ENCODE results near the gene C17orf114.

The C17orf114 gene

DNA sequence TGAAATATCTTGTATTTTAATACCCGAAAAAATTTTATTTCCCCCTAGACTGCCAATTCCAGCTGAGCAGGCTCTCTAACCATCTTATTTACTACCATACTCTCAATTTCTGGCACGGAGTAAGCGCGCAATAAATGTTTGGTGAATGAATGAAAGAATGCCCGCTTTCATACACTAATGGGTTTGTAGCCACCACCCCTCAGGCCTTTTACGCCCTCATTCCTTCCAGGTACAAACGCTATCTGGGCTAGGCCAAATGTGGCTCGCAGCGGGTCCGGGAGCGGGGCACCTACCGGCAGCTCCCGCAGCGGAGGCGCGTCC, 4.3 kb upstream of the C17orf114 start:
- TF ChIP-seq, protein P1, sequence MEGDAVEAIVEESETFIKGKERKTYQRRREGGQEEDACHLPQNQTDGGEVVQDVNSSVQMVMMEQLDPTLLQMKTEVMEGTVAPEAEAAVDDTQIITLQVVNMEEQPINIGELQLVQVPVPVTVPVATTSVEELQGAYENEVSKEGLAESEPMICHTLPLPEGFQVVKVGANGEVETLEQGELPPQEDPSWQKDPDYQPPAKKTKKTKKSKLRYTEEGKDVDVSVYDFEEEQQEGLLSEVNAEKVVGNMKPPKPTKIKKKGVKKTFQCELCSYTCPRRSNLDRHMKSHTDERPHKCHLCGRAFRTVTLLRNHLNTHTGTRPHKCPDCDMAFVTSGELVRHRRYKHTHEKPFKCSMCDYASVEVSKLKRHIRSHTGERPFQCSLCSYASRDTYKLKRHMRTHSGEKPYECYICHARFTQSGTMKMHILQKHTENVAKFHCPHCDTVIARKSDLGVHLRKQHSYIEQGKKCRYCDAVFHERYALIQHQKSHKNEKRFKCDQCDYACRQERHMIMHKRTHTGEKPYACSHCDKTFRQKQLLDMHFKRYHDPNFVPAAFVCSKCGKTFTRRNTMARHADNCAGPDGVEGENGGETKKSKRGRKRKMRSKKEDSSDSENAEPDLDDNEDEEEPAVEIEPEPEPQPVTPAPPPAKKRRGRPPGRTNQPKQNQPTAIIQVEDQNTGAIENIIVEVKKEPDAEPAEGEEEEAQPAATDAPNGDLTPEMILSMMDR (IDR thresholded peaks at IDR 0.05; ENCODE audit: borderline replicate concordance) = no peak
- intact Hi-C loops (cut with micrococcal nuclease) = no loop called here
- H3K27me3 ChIP-seq (ENCODE audit: low read depth) = no peaks in the 10 kb centered on the region
- H3K4me3 ChIP-seq = peak overlapping the region; percentile 88
- H3K4me1 ChIP-seq = peaks cover 41% of the 10 kb centered on the region
- peak overlapping the region; percentile 88 for H3K27ac ChIP-seq (replicated peaks)
- peaks cover 8% of the 10 kb centered on the region for H3K36me3 ChIP-seq
- no peaks in the 10 kb centered on the region for H3K9me3 ChIP-seq (replicated peaks)
- DNase-seq = no peak

DNA sequence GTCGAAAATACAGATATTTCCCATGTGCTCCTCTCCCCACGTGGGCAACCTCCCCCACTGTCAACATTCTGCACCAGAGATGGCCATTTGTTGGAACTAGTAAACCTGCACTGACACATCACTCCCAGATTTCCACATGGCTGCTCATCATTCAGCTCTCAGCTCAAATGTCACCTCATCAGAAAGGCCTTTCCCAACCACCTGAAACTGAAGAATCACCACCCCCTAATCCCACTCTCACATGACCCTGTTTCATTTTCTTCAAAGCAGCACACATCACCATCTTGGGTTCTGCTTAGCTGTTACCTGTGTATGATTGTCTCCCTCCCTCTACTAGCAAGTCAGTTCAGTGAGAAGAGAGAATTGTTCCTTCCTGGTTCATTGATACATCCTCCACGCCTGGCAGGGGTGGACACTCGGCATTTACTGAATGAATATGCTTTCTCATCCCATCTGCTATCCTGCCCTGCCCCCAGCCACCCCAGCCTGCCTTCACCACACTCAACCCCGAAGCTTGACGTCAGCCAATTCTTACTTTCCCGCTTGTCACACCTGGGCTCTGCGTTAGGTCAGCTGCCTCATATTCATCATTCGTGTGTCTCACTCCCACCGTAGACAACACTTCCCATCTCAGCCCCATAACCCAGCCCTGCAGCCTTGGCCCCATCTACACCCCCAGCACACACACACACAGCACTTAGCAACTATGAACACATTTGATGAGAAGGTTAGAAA, 1.5 kb downstream of the C17orf114 start:
- no peak for DNase-seq

DNA sequence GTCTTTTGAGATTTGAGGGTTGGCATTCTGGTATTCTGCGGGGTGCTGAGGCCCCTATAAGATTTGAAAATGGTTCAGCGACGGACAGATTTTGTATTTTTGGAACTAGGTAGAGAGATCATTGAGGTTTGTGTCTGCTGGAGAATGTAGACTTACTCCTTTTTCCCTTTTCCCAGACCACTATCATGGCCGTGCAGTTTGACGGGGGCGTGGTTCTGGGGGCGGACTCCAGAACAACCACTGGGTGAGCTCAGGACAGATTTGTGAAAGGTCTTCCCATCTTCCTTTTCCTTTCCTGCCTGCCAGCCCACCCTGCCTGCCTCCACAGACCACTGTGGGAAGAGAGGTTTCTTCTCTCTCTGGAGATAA, 5.6 kb downstream of the C17orf114 start:
- H3K27ac ChIP-seq (replicated peaks) = peak overlapping the region; percentile 83
- intact Hi-C loops (cut with micrococcal nuclease) = no loop called here
- DNase-seq = no peak
- peak overlapping the region; percentile 76 for H3K4me3 ChIP-seq
- peaks cover 23% of the 10 kb centered on the region for H3K36me3 ChIP-seq
- no peaks in the 10 kb centered on the region for H3K27me3 ChIP-seq (ENCODE audit: low read depth)
- H3K9me3 ChIP-seq (replicated peaks) = no peaks in the 10 kb centered on the region
- peaks cover 16% of the 10 kb centered on the region for H3K4me1 ChIP-seq
- TF ChIP-seq, protein P1 (IDR thresholded peaks at IDR 0.05; ENCODE audit: borderline replicate concordance) = no peak

More for the DNA sequence above, 1.5 kb downstream of the C17orf114 start:
- H3K36me3 ChIP-seq = peaks cover 23% of the 10 kb centered on the region
- no peaks in the 10 kb centered on the region for H3K9me3 ChIP-seq (replicated peaks)
- intact Hi-C loops (cut with micrococcal nuclease) = no loop called here
- peaks cover 16% of the 10 kb centered on the region for H3K4me1 ChIP-seq
- no peak overlapping the region for H3K27ac ChIP-seq (replicated peaks)
- TF ChIP-seq, protein P1 (IDR thresholded peaks at IDR 0.05; ENCODE audit: borderline replicate concordance) = no peak
- no peak overlapping the region for H3K4me3 ChIP-seq
- H3K27me3 ChIP-seq (ENCODE audit: low read depth) = no peaks in the 10 kb centered on the region

DNA sequence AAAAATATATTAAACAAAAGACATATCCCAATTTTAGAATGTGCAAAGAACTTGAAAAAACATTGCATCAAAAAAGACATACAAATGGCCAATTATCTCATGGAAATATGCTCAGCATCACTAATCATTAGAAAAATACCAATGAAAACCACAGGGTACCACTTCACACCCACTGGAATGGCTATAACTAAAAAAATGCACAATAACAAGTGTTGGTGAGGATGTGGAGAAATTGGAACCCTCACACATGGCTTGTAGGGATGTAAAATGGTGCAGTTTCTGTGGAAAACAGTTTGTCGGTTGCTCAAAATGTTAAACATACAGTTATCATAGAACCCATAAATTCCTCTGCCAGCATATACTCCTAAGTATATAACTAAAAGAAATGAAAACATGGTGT, 7.0 kb downstream of the C17orf114 start:
- TF ChIP-seq, protein P1 (IDR thresholded peaks at IDR 0.05; ENCODE audit: borderline replicate concordance) = no peak
- DNase-seq = no peak
- intact Hi-C loops (cut with micrococcal nuclease) = no loop called here
- H3K4me3 ChIP-seq = peak overlapping the region; percentile 76
- H3K9me3 ChIP-seq (replicated peaks) = no peaks in the 10 kb centered on the region
- H3K36me3 ChIP-seq = peaks cover 23% of the 10 kb centered on the region
- H3K4me1 ChIP-seq = peaks cover 23% of the 10 kb centered on the region
- H3K27ac ChIP-seq (replicated peaks) = peak overlapping the region; percentile 83
- no peaks in the 10 kb centered on the region for H3K27me3 ChIP-seq (ENCODE audit: low read depth)

DNA sequence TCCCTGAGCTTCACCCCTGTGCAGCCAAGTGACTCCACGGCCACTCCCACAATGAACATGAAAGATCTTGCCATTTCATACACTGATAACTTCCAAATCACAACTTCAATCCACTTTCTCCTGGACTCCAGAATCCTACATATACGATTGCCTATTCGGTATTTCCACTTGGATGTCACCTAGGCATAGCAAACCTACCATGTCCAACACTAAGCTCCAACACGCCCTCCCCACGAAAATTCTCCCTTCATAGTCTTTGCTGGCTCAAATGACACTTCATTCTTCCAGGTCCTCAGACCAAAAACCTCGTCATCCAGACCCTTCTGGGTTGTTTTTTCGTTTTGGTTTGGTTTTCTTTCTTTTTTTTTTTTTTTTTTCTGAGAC, 11.4 kb downstream of the C17orf114 start:
- intact Hi-C loops (cut with micrococcal nuclease) = no loop called here
- Histone ChIP-seq H3K36me3 (no peaks in the 10 kb centered on the region), H3K27ac (replicated peaks) (peak overlapping the region; percentile 100), H3K4me1 (peaks cover 48% of the 10 kb centered on the region), H3K27me3 (ENCODE audit: low read depth) (peaks cover 8% of the 10 kb centered on the region), H3K9me3 (replicated peaks) (no peaks in the 10 kb centered on the region), H3K4me3 (peak overlapping the region; percentile 90)
- TF ChIP-seq, protein P1 (IDR thresholded peaks at IDR 0.05; ENCODE audit: borderline replicate concordance) = no peak
- DNase-seq = no peak
